Measurements from ENCODE around the gene CREB5. TPM values are rescaled to one million over a fixed set of nuclear protein-coding genes. Genes with fewer than 3 reads are reported as not detected.

CREB5 gene
- total and polyA plus RNA-seq, 2 of the 8 experiments (the other 6 are each of a cell fraction or from before 2014, with no cell fraction given), result 2.4 to 2.7 TPM

DNA sequence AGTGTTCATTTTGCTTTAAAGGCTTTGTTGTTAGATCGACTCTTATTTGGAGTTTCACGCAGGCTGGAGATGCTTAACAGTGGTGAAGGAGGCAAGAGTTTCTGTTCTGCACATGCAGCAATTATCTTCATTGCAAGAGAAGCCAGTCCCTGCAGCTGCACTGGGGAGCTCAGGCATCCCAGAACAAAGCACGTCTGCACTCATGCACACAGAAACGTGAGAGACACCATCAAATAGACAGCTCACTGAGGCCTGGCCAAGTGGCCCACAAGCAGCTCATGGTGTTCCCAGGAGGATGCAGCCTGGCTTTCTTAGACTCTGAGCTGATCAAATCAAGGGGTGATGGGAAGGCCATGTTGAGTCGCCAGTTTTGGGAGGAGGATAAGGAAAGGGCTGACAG, 246.1 kb downstream of the CREB5 start:
- Histone ChIP-seq H4K91ac (replicated peaks; ENCODE audit: insufficient read length, low read length) (no peak overlapping the region), H3K18ac (ENCODE audit: extremely low read depth, low read length) (no peak overlapping the region), H3K27me3 (replicated peaks in 1 of 4; ENCODE audit: control insufficient read depth in 3 of 4, extremely low read depth in 1 of 4, insufficient read depth in 3 of 4, low read length in 3 of 4) (no peaks in the 10 kb centered on the region), H4K20me1 (replicated peaks in 1 of 2; ENCODE audit: control insufficient read depth in 1 of 2, insufficient read depth in 2 of 2, low read length in 2 of 2) (no peaks in the 10 kb centered on the region), H2BK15ac (ENCODE audit: low read length) (no peak overlapping the region), H3K79me2 (ENCODE audit: control insufficient read depth in 1 of 2, insufficient read depth in 2 of 2, low read length in 2 of 2) (no peaks in the 10 kb centered on the region), H3K9me3 (ENCODE audit: insufficient read depth in 2 of 2, low read depth in 1 of 2, low read length in 1 of 2) (peaks cover 2 to 6% of the 10 kb centered on the region in 2 experiments; a peak in 1 of 4 replicates), H3K27ac (ENCODE audit: low read depth, low read length) (no peak overlapping the region), H2BK12ac (ENCODE audit: low read depth, low read length) (no peak overlapping the region), H3K4me3 (ENCODE audit: extremely low read depth in 1 of 4, insufficient read depth in 2 of 4, low read depth in 3 of 4, low read length in 4 of 4) (no peak overlapping the region), H3K56ac (replicated peaks; ENCODE audit: insufficient read length, low read depth, low read length) (no peak overlapping the region), H3K9ac (replicated peaks in 1 of 4; ENCODE audit: extremely low read depth in 1 of 4, low read depth in 3 of 4, low read length in 3 of 4) (no peak overlapping the region), H2BK20ac (ENCODE audit: low read length) (no peak overlapping the region), H3K36me3 (ENCODE audit: control insufficient read depth in 2 of 4, insufficient read depth in 4 of 4, low read length in 3 of 4) (no peaks in the 10 kb centered on the region), H3K4me1 (replicated peaks in 1 of 4; ENCODE audit: control insufficient read depth in 3 of 4, insufficient read depth in 4 of 4, low read length in 3 of 4) (no peaks in the 10 kb centered on the region), H2AK5ac (ENCODE audit: low read depth, low read length) (no peak overlapping the region), H3K14ac (ENCODE audit: insufficient read length) (no peak overlapping the region), H3K4ac (replicated peaks; ENCODE audit: insufficient read length, low read depth, low read length) (no peak overlapping the region), H2BK120ac (replicated peaks; ENCODE audit: low read depth, low read length) (no peak overlapping the region), H2AFZ (ENCODE audit: low read length) (peak overlapping the region; percentile 67; the same call in 1 of the 2 replicates), H3K4me2 (ENCODE audit: insufficient read depth in 1 of 2, low read depth in 2 of 2, low read length in 2 of 2) (no peak overlapping the region), H2BK5ac (ENCODE audit: low read depth, low read length) (no peak overlapping the region), H3K23ac (ENCODE audit: insufficient read length) (no peak overlapping the region), H4K5ac (ENCODE audit: insufficient read length, low read depth, low read length) (no peak overlapping the region), H3K79me1 (ENCODE audit: low read depth, low read length) (no peaks in the 10 kb centered on the region), H3K23me2 (ENCODE audit: low read depth, low read length) (no peaks in the 10 kb centered on the region), H4K8ac (ENCODE audit: extremely low read depth, insufficient read depth, low read length) (no peak overlapping the region)
- TF ChIP-seq CHD2 (IDR thresholded peaks at IDR 0.05; ENCODE audit: low read length) (no peak), MAX (IDR thresholded peaks at IDR 0.05) (no peak), POU5F1 (IDR thresholded peaks at IDR 0.05; ENCODE audit: low read depth, low read length) (no peak), JUND (IDR thresholded peaks at IDR 0.05; ENCODE audit: low read length) (no peak), RNF2 (IDR thresholded peaks at IDR 0.05; ENCODE audit: borderline replicate concordance, low read depth, low read length, missing control alignments, poor library complexity, severe bottlenecking) (no peak), CEBPB (IDR thresholded peaks at IDR 0.05; ENCODE audit: low read depth, low read length) (no peak), POLR2A (IDR thresholded peaks at IDR 0.05; ENCODE audit: control extremely low read depth in 1 of 2, low read depth in 2 of 2, low read length in 2 of 2) (no peak), SIRT6 (IDR thresholded peaks at IDR 0.05; ENCODE audit: low read length) (no peak), HDAC6 (IDR thresholded peaks at IDR 0.05; ENCODE audit: low read depth, low read length) (no peak), SP2 (IDR thresholded peaks at IDR 0.05; ENCODE audit: low read length) (no peak), GTF2F1 (IDR thresholded peaks at IDR 0.05; ENCODE audit: borderline replicate concordance, low read depth, low read length) (no peak), USF2 (IDR thresholded peaks at IDR 0.05; ENCODE audit: low read length) (no peak)
- TF ChIP-seq, protein P1, sequence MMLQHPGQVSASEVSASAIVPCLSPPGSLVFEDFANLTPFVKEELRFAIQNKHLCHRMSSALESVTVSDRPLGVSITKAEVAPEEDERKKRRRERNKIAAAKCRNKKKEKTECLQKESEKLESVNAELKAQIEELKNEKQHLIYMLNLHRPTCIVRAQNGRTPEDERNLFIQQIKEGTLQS (IDR thresholded peaks at IDR 0.05; ENCODE audit: insufficient read depth, low read depth, low read length), result no peak
- WGBS, 2 experiments (ENCODE audit: extremely low coverage in 1 of 2, insufficient coverage in 1 of 2, insufficient read length in 1 of 2, insufficient replicate concordance in 2 of 2, low coverage in 1 of 2, low lambda C conversion rate in 2 of 2, missing lambda C conversion rate in 1 of 2), result 88% methylated on average over 5 of the region's 5 CpGs; no CpG with 5 or more reads in 1 of the 2 experiments
- DNase-seq (ENCODE audit: low read depth in 1 of 2, low spot score in 2 of 2), result no peak
- no peak for FAIRE-seq
- ChIA-PET CTCF (ENCODE audit: partially characterized antibody) (interaction anchor here (1.0 kb wide), 1 partner anchor 122 kb away, joined by 3 read pairs; no protein-coding TSS in a partner anchor), POLR2A (ENCODE audit: partially characterized antibody) (no interaction called here)
